AG09309 (cell line): ENCODE measurements around the gene EMC9.

Experiments
- DNase-seq: peaks from one replicate; pipeline ENCODE4 v3.0.0-alpha.2; 2010; ENCODE audit warnings: low read depth
- H3K4me3 ChIP-seq: 2 replicates; pipeline ENCODE4 v1.5.1; 2011; ENCODE audit warnings: mild to moderate bottlenecking, low read depth, low read length, moderate library complexity; ENCODE audit not compliant: control insufficient read depth
- CTCF ChIP-seq: IDR thresholded peaks from 2 replicates; pipeline ENCODE4 v1.5.1; 2011; ENCODE audit warnings: mild to moderate bottlenecking, low read depth, low read length, inconsistent platforms; ENCODE audit not compliant: insufficient read depth, control insufficient read depth; ENCODE audit errors: missing control alignments

Gene EMC9

GRCh38 chr14:24149302-24149969 lies 8.0 kb upstream of the EMC9 start:
- H3K4me3 ChIP-seq: no peak overlapping the region
- no peak for DNase-seq
- no peak for TF ChIP-seq CTCF

GRCh38 chr14:24147761-24148428 lies 6.5 kb upstream of the EMC9 start:
- no peak for TF ChIP-seq CTCF
- DNase-seq: no peak

GRCh38 chr14:24146978-24147760 lies 5.8 kb upstream of the EMC9 start, which contains the start of gene RNF31:
Gene RNF31, plus strand, starts transcription at chr14:24147498. Its CDS starts 201 bp downstream, at chr14:24147699.
- no peak for TF ChIP-seq CTCF
- DNase-seq: peak; percentile 93
- H3K4me3 ChIP-seq: peak within 1 kb of the TSS; percentile 93

More at GRCh38 chr14:24147761-24148428, 6.5 kb upstream of the EMC9 start:
- H3K4me3 ChIP-seq: peak overlapping the region; percentile 93

GRCh38 chr14:24146453-24146977 lies 5.1 kb upstream of the EMC9 start, which contains the start of gene PSME2:
Gene PSME2, minus strand, starts transcription at chr14:24146610. Its CDS starts 29 bp downstream, at chr14:24146581.
- DNase-seq: peak; percentile 84
- H3K4me3 ChIP-seq: peak within 1 kb of the TSS; percentile 93
- TF ChIP-seq CTCF: no peak

- no peak for TF ChIP-seq CTCF
- H3K4me3 ChIP-seq: peak overlapping the region; percentile 93
- peak; percentile 11 for DNase-seq
Measured at GRCh38 chr14:24145690-24146452, 4.5 kb upstream of the EMC9 start.
